ENCODE measurements around the gene ZC3H10. TPM values are rescaled to one million over a fixed set of nuclear protein-coding genes. Genes with fewer than 3 reads are reported as not detected.

Gene ZC3H10
- total and polyA plus RNA-seq, 2 of the 13 experiments (the other 11 are each of a cell fraction or from before 2014, with no cell fraction given) = 0.70 to 2.3 TPM

DNA sequence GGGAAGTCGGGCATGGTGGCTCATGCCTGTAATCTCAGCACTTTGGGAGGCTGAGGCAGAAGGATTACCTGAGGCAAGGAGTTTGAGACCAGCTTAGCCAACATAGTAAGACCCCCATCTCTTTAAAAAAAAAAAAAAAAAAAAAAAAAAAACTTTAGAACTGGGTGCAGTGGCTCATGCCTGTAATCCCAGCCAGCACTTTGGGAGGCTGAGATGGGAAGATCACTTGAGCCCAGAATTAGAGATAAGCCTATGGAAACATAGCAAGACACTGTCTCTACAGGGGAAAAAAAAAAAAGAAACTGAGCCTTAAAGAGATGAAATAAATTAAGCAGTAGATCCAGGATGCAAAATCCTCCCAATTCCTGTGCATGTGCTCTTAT, 15.4 kb upstream of the ZC3H10 start:
- H3K36me3 ChIP-seq (replicated peaks in 1 of 2; ENCODE audit: control insufficient read depth in 1 of 2, insufficient read depth in 2 of 2, low read length in 2 of 2) = peaks cover 29 to 53% of the 10 kb centered on the region in 2 experiments
- H3K4me3 ChIP-seq (replicated peaks in 1 of 3; ENCODE audit: insufficient read depth in 1 of 3, low read depth in 2 of 3, low read length in 3 of 3) = no peak overlapping the region
- no peaks in the 10 kb centered on the region for H3K27me3 ChIP-seq (ENCODE audit: control insufficient read depth in 1 of 2, insufficient read depth in 2 of 2, low read length in 2 of 2)
- WGBS (ENCODE audit: low lambda C conversion rate) = 100% methylated on average over 1 of the region's 1 CpG
- H2AFZ ChIP-seq (ENCODE audit: low read length) = no peak overlapping the region
- 0 out of 2 replicates have a peak, but pooled peaks have one; percentile 35 for TF ChIP-seq RBFOX2 (IDR thresholded peaks at IDR 0.05; ENCODE audit: low read depth, low read length)
- TF ChIP-seq ZNF589 (CRISPR knock-in tag; conservative IDR thresholded peaks at IDR 0.05) = no peak
- TF ChIP-seq ZNF12 (CRISPR knock-in tag; IDR thresholded peaks at IDR 0.05) = no peak
- H3K9me3 ChIP-seq (ENCODE audit: low read length) = no peaks in the 10 kb centered on the region
- H3K27ac ChIP-seq (ENCODE audit: extremely low read length, insufficient read depth, low read length) = peak overlapping the region; percentile 64
- FAIRE-seq (no peak), ATAC-seq (no peak), DNase-seq (ENCODE audit: low spot score) (no peak)
- peaks cover 35% of the 10 kb centered on the region for H3K4me1 ChIP-seq (ENCODE audit: insufficient read depth, low read length)
- intact Hi-C loops (cut with micrococcal nuclease; ENCODE audit: unreplicated experiment) = no loop called here
- in situ Hi-C loops (cut with HindIII; ENCODE audit: extremely low pct_ligation_motif_present, low pct_unique_long_range_greater_than_20kb) = loop anchor here (5.0 kb wide), 1 partner anchor 55 kb away; no protein-coding TSS in a partner anchor
- H4K20me1 ChIP-seq (ENCODE audit: insufficient read depth, low read length) = peaks cover 4% of the 10 kb centered on the region
- peaks cover 32% of the 10 kb centered on the region for H3K79me2 ChIP-seq (ENCODE audit: insufficient read depth, low read length)
- CTCF ChIA-PET (ENCODE audit: low intra/inter-chr PET ratio, low total read pairs) = no interaction called here
- H3K4me2 ChIP-seq (ENCODE audit: low read depth, low read length) = no peak overlapping the region
- H3K9ac ChIP-seq (ENCODE audit: insufficient read depth, low read depth, low read length) = no peak overlapping the region
- POLR2A ChIA-PET = interaction anchor here (1.4 to 6.5 kb wide), 5 partner anchors 13 to 26 kb away, joined by 3 to 279 read pairs (median 46); partner anchors contain the start of genes ERBB3, ESYT1, RPL41 and ZC3H10
- BruUV-seq (replicated peaks) = TSS peak; percentile 22

DNA sequence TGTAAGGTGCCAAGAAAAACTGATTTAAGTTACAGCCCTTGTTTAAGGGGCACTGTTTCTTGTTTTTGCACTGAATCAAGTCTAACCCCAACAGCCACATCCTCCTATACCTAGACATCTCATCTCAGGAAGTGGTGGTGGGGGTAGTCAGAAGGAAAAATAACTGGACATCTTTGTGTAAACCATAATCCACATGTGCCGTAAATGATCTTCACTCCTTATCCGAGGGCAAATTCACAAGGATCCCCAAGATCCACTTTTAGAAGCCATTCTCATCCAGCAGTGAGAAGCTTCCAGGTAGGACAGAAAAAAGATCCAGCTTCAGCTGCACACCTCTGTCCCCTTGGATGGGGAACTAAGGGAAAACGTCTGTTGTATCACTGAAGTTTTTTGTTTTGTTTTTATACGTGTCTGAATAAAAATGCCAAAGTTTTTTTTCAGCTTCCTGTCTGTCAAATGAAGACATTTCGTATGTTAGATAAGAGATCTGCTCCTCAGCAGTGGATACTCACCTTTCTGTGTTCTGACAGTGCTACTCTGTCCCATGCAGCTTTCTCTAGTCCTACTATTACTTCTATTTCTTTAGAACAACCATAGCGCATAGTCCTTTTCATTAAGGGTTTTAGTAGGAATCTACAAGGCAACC, 14.9 kb upstream of the ZC3H10 start:
- H3K27ac ChIP-seq (ENCODE audit: extremely low read length, insufficient read depth, low read length) = peak overlapping the region; percentile 64
- POLR2A ChIA-PET = interaction anchor here (1.3 to 6.5 kb wide), 9 partner anchors 13 to 129 kb away, joined by 3 to 279 read pairs (median 15); partner anchors contain the start of genes ERBB3, ESYT1, RAB5B and RPL41
- peak overlapping the region in 2 of 3 experiments; percentile 50 to 85; a peak in 2 of 6 replicates for H3K4me3 ChIP-seq (replicated peaks in 1 of 3; ENCODE audit: insufficient read depth in 1 of 3, low read depth in 2 of 3, low read length in 3 of 3)
- no TSS peak for BruUV-seq (replicated peaks)
- no peaks in the 10 kb centered on the region for H3K27me3 ChIP-seq (ENCODE audit: control insufficient read depth in 1 of 2, insufficient read depth in 2 of 2, low read length in 2 of 2)
- H2AFZ ChIP-seq (ENCODE audit: low read length) = no peak overlapping the region
- 92% methylated on average over 6 of the region's 6 CpGs for WGBS (ENCODE audit: low lambda C conversion rate)
- H3K36me3 ChIP-seq (replicated peaks in 1 of 2; ENCODE audit: control insufficient read depth in 1 of 2, insufficient read depth in 2 of 2, low read length in 2 of 2) = peaks cover 29 to 56% of the 10 kb centered on the region in 2 experiments
- H3K4me1 ChIP-seq (ENCODE audit: insufficient read depth, low read length) = peaks cover 35% of the 10 kb centered on the region
- H3K9ac ChIP-seq (ENCODE audit: insufficient read depth, low read depth, low read length) = peak overlapping the region; percentile 75; the same call in 1 of the 2 replicates
- peaks cover 4% of the 10 kb centered on the region for H4K20me1 ChIP-seq (ENCODE audit: insufficient read depth, low read length)
- peaks cover 34% of the 10 kb centered on the region for H3K79me2 ChIP-seq (ENCODE audit: insufficient read depth, low read length)
- in situ Hi-C loops (cut with HindIII; ENCODE audit: extremely low pct_ligation_motif_present, low pct_unique_long_range_greater_than_20kb) = loop anchor here (5.0 kb wide), 1 partner anchor 56 kb away; no protein-coding TSS in a partner anchor
- peak overlapping the region; percentile 91 for H3K4me2 ChIP-seq (ENCODE audit: low read depth, low read length)
- CTCF ChIA-PET (ENCODE audit: low intra/inter-chr PET ratio, low total read pairs) = no interaction called here
- no peaks in the 10 kb centered on the region for H3K9me3 ChIP-seq (ENCODE audit: low read length)
- FAIRE-seq (no peak), ATAC-seq (no peak), DNase-seq (ENCODE audit: low spot score) (no peak)
- intact Hi-C loops (cut with micrococcal nuclease; ENCODE audit: unreplicated experiment) = no loop called here
- TF ChIP-seq, protein P1, sequence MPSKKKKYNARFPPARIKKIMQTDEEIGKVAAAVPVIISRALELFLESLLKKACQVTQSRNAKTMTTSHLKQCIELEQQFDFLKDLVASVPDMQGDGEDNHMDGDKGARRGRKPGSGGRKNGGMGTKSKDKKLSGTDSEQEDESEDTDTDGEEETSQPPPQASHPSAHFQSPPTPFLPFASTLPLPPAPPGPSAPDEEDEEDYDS (CRISPR knock-in tag; IDR thresholded peaks at IDR 0.05) = no peak
- no peak for TF ChIP-seq SETDB1 (CRISPR knock-in tag; IDR thresholded peaks at IDR 0.05; ENCODE audit: borderline replicate concordance)
- TF ChIP-seq, protein P2, sequence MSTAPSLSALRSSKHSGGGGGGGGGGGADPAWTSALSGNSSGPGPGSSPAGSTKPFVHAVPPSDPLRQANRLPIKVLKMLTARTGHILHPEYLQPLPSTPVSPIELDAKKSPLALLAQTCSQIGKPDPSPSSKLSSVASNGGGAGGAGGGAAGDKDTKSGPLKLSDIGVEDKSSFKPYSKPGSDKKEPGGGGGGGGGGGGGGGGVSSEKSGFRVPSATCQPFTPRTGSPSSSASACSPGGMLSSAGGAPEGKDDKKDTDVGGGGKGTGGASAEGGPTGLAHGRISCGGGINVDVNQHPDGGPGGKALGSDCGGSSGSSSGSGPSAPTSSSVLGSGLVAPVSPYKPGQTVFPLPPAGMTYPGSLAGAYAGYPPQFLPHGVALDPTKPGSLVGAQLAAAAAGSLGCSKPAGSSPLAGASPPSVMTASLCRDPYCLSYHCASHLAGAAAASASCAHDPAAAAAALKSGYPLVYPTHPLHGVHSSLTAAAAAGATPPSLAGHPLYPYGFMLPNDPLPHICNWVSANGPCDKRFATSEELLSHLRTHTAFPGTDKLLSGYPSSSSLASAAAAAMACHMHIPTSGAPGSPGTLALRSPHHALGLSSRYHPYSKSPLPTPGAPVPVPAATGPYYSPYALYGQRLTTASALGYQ (CRISPR knock-in tag; IDR thresholded peaks at IDR 0.05) = no peak
- TF ChIP-seq, protein P3, sequence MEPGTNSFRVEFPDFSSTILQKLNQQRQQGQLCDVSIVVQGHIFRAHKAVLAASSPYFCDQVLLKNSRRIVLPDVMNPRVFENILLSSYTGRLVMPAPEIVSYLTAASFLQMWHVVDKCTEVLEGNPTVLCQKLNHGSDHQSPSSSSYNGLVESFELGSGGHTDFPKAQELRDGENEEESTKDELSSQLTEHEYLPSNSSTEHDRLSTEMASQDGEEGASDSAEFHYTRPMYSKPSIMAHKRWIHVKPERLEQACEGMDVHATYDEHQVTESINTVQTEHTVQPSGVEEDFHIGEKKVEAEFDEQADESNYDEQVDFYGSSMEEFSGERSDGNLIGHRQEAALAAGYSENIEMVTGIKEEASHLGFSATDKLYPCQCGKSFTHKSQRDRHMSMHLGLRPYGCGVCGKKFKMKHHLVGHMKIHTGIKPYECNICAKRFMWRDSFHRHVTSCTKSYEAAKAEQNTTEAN (CRISPR knock-in tag; conservative IDR thresholded peaks at IDR 0.05) = no peak
- peak; percentile 91 for TF ChIP-seq PAF1 (CRISPR knock-in tag; IDR thresholded peaks at IDR 0.05)
- TF ChIP-seq ZNF101 (CRISPR knock-in tag; IDR thresholded peaks at IDR 0.05; ENCODE audit: borderline replicate concordance, low read depth) = no peak
- no peak for TF ChIP-seq ZNF34 (CRISPR knock-in tag; IDR thresholded peaks at IDR 0.05; ENCODE audit: borderline replicate concordance)
- TF ChIP-seq ZNF883 (CRISPR knock-in tag; IDR thresholded peaks at IDR 0.05; ENCODE audit: not compliant biosample characterization) = no peak
- TF ChIP-seq, protein P4, sequence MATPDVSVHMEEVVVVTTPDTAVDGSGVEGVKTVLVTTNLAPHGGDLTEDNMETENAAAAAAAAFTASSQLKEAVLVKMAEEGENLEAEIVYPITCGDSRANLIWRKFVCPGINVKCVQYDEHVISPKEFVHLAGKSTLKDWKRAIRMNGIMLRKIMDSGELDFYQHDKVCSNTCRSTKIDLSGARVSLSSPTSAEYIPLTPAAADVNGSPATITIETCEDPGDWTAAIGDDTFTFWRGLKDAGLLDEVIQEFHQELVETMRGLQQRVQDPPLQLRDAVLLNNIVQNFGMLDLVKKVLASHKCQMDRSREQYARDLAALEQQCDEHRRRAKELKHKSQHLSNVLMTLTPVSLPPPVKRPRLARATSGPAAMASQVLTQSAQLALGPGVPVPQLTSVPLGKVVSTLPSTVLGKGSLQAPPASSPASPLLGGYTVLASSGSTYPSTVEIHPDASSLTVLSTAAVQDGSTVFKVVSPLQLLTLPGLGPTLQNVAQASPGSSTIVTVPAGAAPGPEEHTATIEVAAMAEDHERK (CRISPR knock-in tag; IDR thresholded peaks at IDR 0.05; ENCODE audit: low read depth) = no peak

Data from HepG2 (cell line).